NT2/D1 (cell line): Measurements from ENCODE around the gene ADAMTS4.

Experiments
- SUZ12 ChIP-seq: IDR thresholded peaks from 2 replicates; pipeline ENCODE4 v1.6.1; 2011; ENCODE audit not compliant: insufficient read length, insufficient read depth; ENCODE audit errors: extremely low read depth
- YY1 ChIP-seq: IDR thresholded peaks from 2 replicates; pipeline ENCODE4 v1.6.1; 2011; ENCODE audit not compliant: insufficient read length, insufficient read depth

- TF ChIP-seq SUZ12 = no peak
- no peak for TF ChIP-seq YY1
These were observed 27.9 kb upstream of the ADAMTS4 start for GRCh38 chr1:161226759-161227158.
